K562 (cell line): ENCODE results near the gene CD300LB. TPM values are rescaled to one million over a fixed set of nuclear protein-coding genes. Genes with fewer than 3 reads are reported as not detected.

Experiments used
- ATAC-seq: fragments of 200-7000 bp; cut with Tn5 transposase; 3 replicates; pipeline ENCODE4 v1.9.1; 2020; ENCODE audit warnings: moderate library complexity
- BruUV-seq: library from RNA; stranded (reverse); fragments of 400-500 nt; replicated peaks from 2 replicates; lab custom pipeline; 2021; lab: Mats Ljungman, UMichigan
- CTCF ChIA-PET: fragments of 300-600 bp; formaldehyde crosslinking; extraction: SDS; loops from one replicate; lab custom pipeline; 2021; ENCODE audit warnings: low intra/inter-chr PET ratio; lab: Yijun Ruan, JAX
- POLR2A ChIA-PET: fragments of 300-600, 350-650 bp; sonication (Branson Sonifier 250); formaldehyde crosslinking; extraction: SDS; loops from one replicate; lab custom pipeline; 2021; ENCODE audit warnings: antibody characterized with exemption, inconsistent platforms; lab: Yijun Ruan, JAX
- DNase-seq, 4 experiments: peaks; one replicate each; pipeline versions ENCODE4 v3.0.0 to v3.0.0-alpha.2; 2011 to 2018; ENCODE audit warnings: low spot score in 3 of 4, mixed read lengths in 3 of 4; ENCODE audit errors: extremely low read depth in 1 of 4
- FAIRE-seq: peaks from 2 replicates; lab custom pipeline; 2011; peaks lifted over from hg19 to GRCh38; lab: Jason Lieb, UNC
- H2AFZ ChIP-seq: 2 replicates; pipeline ENCODE4 v1.6.0; 2011; ENCODE audit warnings: low read depth, low read length, control low read depth, inconsistent platforms
- H3K27ac ChIP-seq: fragments of 200-600 bp; 3 replicates; pipeline ENCODE4 v1.8.0; 2011; ENCODE audit warnings: low read depth, mild to moderate bottlenecking, control low read depth, inconsistent platforms, low read length, moderate library complexity, mixed read lengths; ENCODE audit errors: extremely low read depth
- H3K27me3 ChIP-seq, 2 experiments: fragments of 300-600 bp in 1 of 2; 2 replicates in 1 of 2; 3 replicates in 1 of 2; pipeline versions ENCODE4 v1.6.0 to v1.8.0; 2011; ENCODE audit warnings: inconsistent platforms in 2 of 2, low read length in 2 of 2, mild to moderate bottlenecking in 1 of 2, mixed read lengths in 1 of 2, moderate library complexity in 1 of 2; ENCODE audit not compliant: control insufficient read depth in 2 of 2, insufficient read depth in 2 of 2
- H3K36me3 ChIP-seq: fragments of 300-600 bp; 3 replicates; pipeline ENCODE4 v1.8.0; 2011; ENCODE audit warnings: mild to moderate bottlenecking, low read length, inconsistent platforms; ENCODE audit not compliant: control insufficient read depth, insufficient read depth
- H3K4me1 ChIP-seq, 2 experiments: fragments of 200-600 bp in 1 of 2; replicated peaks in 1 of 2; 2 replicates in 1 of 2; 3 replicates in 1 of 2; pipeline versions ENCODE4 v1.5.1 to v1.8.0; 2011; ENCODE audit warnings: inconsistent platforms in 2 of 2, low read length in 2 of 2, mild to moderate bottlenecking in 1 of 2, mixed read lengths in 1 of 2, moderate library complexity in 1 of 2; ENCODE audit not compliant: control insufficient read depth in 2 of 2, insufficient read depth in 2 of 2
- H3K4me2 ChIP-seq: 2 replicates; pipeline ENCODE4 v1.6.1; 2011; ENCODE audit warnings: low read length, control low read depth, inconsistent platforms, mixed read lengths; ENCODE audit not compliant: insufficient read depth
- H3K4me3 ChIP-seq: fragments of 200-600 bp; sonication (generic), shearing (Covaris generic); 2 replicates; pipeline ENCODE4 v1.5.1; 2016; ENCODE audit warnings: control low read depth, inconsistent platforms
- H3K79me2 ChIP-seq: fragments of 200-600 bp; 3 replicates; pipeline ENCODE4 v1.8.0; 2011; ENCODE audit warnings: low read length, inconsistent platforms; ENCODE audit not compliant: control insufficient read depth, insufficient read depth
- H3K9ac ChIP-seq, 2 experiments: 2 replicates each; pipeline versions ENCODE4 v1.6.0 to v1.6.1; 2011; ENCODE audit warnings: low read depth in 2 of 2, low read length in 2 of 2, control low read depth in 1 of 2, inconsistent platforms in 1 of 2, mild to moderate bottlenecking in 1 of 2, mixed read lengths in 1 of 2; ENCODE audit not compliant: insufficient read depth in 1 of 2
- H3K9me1 ChIP-seq: one replicate; pipeline ENCODE4 v1.6.0; 2011; ENCODE audit warnings: inconsistent platforms, mild to moderate bottlenecking, low read length, moderate library complexity; ENCODE audit not compliant: control insufficient read depth, insufficient read depth
- H3K9me3 ChIP-seq: replicated peaks from 2 replicates; pipeline ENCODE4 v1.5.1; 2011; ENCODE audit warnings: low read depth, low read length, inconsistent platforms; ENCODE audit not compliant: control insufficient read depth, insufficient read depth
- H4K20me1 ChIP-seq: replicated peaks from 2 replicates; pipeline ENCODE4 v1.6.1; 2011; ENCODE audit warnings: low read length, inconsistent platforms, mixed read lengths; ENCODE audit not compliant: control insufficient read depth, insufficient read depth
- CAMTA2 ChIP-seq: fragments of 250-450 bp; sonication (Bioruptor Pico); conservative IDR thresholded peaks from 2 replicates; pipeline ENCODE4 v1.5.1; 2022
- CHD1 ChIP-seq: fragments of 200-600 bp; sonication (generic); IDR thresholded peaks from one replicate; pipeline ENCODE4 v1.6.1; 2012; ENCODE audit warnings: mild to moderate bottlenecking, moderate library complexity, low read length, inconsistent platforms
- ELF2 ChIP-seq: fragments of 250-450 bp; sonication (Bioruptor Pico); IDR thresholded peaks from 2 replicates; pipeline ENCODE4 v1.5.0; 2021; ENCODE audit warnings: mild to moderate bottlenecking
- HLTF ChIP-seq: fragments of 450-650 bp; IDR thresholded peaks from 2 replicates; pipeline ENCODE4 v1.6.1; 2016
- HNRNPLL ChIP-seq: fragments of 200-400 bp; formaldehyde crosslinking; IDR thresholded peaks from 2 replicates; pipeline ENCODE4 v1.6.1; 2017; ENCODE audit warnings: low read length, low read depth, mild to moderate bottlenecking; ENCODE audit not compliant: poor library complexity, severe bottlenecking
- MYBL2 ChIP-seq, 2 experiments: fragments of 450-650 bp in 1 of 2; sonication (generic) in 1 of 2; formaldehyde crosslinking in 1 of 2; IDR thresholded peaks; 2 replicates each; pipeline versions ENCODE4 v1.6.1 to v1.8.1; 2017 to 2022; ENCODE audit warnings: borderline replicate concordance in 1 of 2, inconsistent platforms in 1 of 2, low read depth in 1 of 2, mild to moderate bottlenecking in 1 of 2, missing genetic modification reagents in 1 of 2, moderate library complexity in 1 of 2
- PCBP1 ChIP-seq: fragments of 200-400 bp; formaldehyde crosslinking; IDR thresholded peaks from 2 replicates; pipeline ENCODE4 v1.6.1; 2018; ENCODE audit warnings: mild to moderate bottlenecking, low read depth, low read length; ENCODE audit not compliant: poor library complexity, severe bottlenecking
- SRSF7 ChIP-seq: fragments of 200-400 bp; formaldehyde crosslinking; optimal IDR thresholded peaks from 2 replicates; pipeline ENCODE3; 2017; ENCODE audit warnings: mild to moderate bottlenecking, low read depth, low read length
- TAF1 ChIP-seq: IDR thresholded peaks from 2 replicates; pipeline ENCODE4 v1.6.1; 2011; ENCODE audit warnings: mild to moderate bottlenecking, low read length, moderate library complexity; ENCODE audit not compliant: insufficient read depth, control insufficient read depth, severe bottlenecking; ENCODE audit errors: extremely low read depth
- WGBS: fragments of 100-300 bp; shearing (Covaris generic); methylation state at CpG from one replicate; pipeline ENCODE4 v1.1.6; 2016; ENCODE audit warnings: low coverage, mixed read lengths; ENCODE audit not compliant: insufficient coverage; ENCODE audit errors: missing lambda C conversion rate; 5-methylcytosine and 5-hydroxymethylcytosine counted together
- in situ Hi-C: fragments of 300-500 bp; cut with MboI; formaldehyde crosslinking; loops from 4 replicates; pipeline ENCODE4 v1.15.0; 2018; ENCODE audit warnings: inconsistent platforms, mixed read lengths
- intact Hi-C: fragments of 100-400 bp; cut with micrococcal nuclease; formaldehyde crosslinking; loops from 2 replicates; pipeline ENCODE4 v1.14.2; 2022
- polyA plus RNA-seq, 8 experiments: library from polyadenylated mRNA; depleted of rRNA in 4 of 8; stranded (reverse) in 5 of 8; unstranded in 3 of 8; fragments of >200 nt; fragmentation: Nextera tagmentation in 2 of 8; fragmentation: Illumina TruSeq in 1 of 8; extraction: Ambion mirVana in 2 of 8; extraction: Trizol in 1 of 8; gene quantifications; 2 replicates each; pipeline versions ENCODE4 v1.2.1 to v1.2.3, GENCODE V29; 2011 to 2014; ENCODE audit warnings: inconsistent platforms in 1 of 8, missing spikeins in 1 of 8
- total RNA-seq, 7 experiments: library from RNA; depleted of rRNA in 6 of 7; stranded (reverse); fragments of >200 nt in 6 of 7; fragmentation: Illumina TruSeq in 2 of 7; extraction: Trizol in 2 of 7; gene quantifications; 2 replicates each; pipeline versions ENCODE4 v1.2.1 to v1.2.3, GENCODE V29; 2011 to 2021; ENCODE audit warnings: low replicate concordance in 1 of 7
- TF ChIP-seq, protein P1 (sequence below): fragments of 250-450 bp; sonication (Bioruptor Pico); IDR thresholded peaks from 2 replicates; pipeline ENCODE4 v1.8.0; 2021; ENCODE audit warnings: moderate library complexity, mild to moderate bottlenecking, inconsistent platforms
- TF ChIP-seq, protein P2 (sequence below): fragments of 250-450 bp; sonication (Bioruptor Pico); IDR thresholded peaks from 2 replicates; pipeline ENCODE4 v1.4.0; 2020; ENCODE audit warnings: mild to moderate bottlenecking
- TF ChIP-seq, protein P3 (sequence below): fragments of 450-650 bp; IDR thresholded peaks from 2 replicates; pipeline ENCODE4 v1.7.1; 2018; ENCODE audit warnings: mild to moderate bottlenecking, low read depth; ENCODE audit not compliant: partially characterized antibody

Gene CD300LB
- total and polyA plus RNA-seq, 9 of the 15 experiments (the other 6 are each of a cell fraction or from before 2014, with no cell fraction given) = not detected

DNA sequence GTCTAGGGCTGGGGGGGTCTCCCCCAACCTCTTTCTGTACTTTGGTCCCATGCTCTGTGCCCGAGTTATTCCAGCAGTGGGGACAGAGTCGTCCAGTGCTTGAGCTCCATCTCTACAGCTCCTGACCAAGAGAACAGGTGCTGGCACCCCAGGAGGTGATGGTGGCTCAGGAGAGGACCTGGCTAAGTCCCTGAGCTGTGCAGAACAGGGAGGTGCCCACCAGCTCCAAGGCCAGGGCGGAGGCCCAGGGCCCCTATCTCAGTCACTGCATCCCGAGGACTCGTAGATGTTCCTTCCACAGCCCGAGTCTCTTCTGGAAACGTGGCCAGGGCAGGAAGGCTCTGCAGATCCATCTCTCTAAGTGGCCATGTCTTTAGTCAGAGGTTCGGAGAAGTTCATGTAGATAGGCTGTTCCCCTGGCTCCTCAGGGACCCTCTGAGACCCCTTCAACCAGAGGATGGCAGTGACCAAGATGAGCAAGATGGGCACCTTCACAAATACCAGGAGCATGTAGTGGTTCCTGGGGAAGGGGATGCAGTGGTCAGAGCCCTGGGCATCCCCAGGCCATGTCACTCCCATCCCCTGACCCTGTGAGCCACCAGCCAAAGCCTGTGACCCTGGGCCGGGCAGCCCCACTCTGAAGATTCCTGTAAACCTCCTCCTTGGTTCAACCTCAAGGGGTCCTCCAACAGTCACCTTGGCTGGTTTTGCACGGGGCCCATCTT lies 8.7 kb downstream of the CD300LB start:
- ATAC-seq (no peak), FAIRE-seq (no peak), DNase-seq (no peak)
- Histone ChIP-seq H3K4me1 (no peaks in the 10 kb centered on the region), H3K27me3 (peaks cover 13 to 59% of the 10 kb centered on the region in 2 experiments; a peak in 3 of 5 replicates), H3K79me2 (no peaks in the 10 kb centered on the region), H3K36me3 (no peaks in the 10 kb centered on the region), H3K4me3 (no peak overlapping the region), H3K9me1 (no peaks in the 10 kb centered on the region), H3K4me2 (no peak overlapping the region), H3K27ac (no peak overlapping the region), H2AFZ (no peak overlapping the region)
- BruUV-seq = no TSS peak
- CTCF ChIA-PET = no interaction called here
- POLR2A ChIA-PET = no interaction called here
- WGBS = 1% methylated on average over 10 of the region's 10 CpGs
- TF ChIP-seq, protein P1, sequence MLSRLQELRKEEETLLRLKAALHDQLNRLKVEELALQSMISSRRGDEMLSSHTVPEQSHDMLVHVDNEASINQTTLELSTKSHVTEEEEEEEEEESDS (CRISPR knock-in tag) = no peak
- TF ChIP-seq PCBP1 (no peak), TAF1 (no peak), CAMTA2 (CRISPR knock-in tag) (no peak), MYBL2 (IDR thresholded peaks at IDR 0.05; ENCODE audit: low read depth) (no peak), MYBL2 (CRISPR knock-in tag; IDR thresholded peaks at IDR 0.05; ENCODE audit: borderline replicate concordance) (no peak), ELF2 (CRISPR knock-in tag) (no peak), SRSF7 (no peak), HLTF (no peak), HNRNPLL (no peak), CHD1 (no peak)
- TF ChIP-seq, protein P2, sequence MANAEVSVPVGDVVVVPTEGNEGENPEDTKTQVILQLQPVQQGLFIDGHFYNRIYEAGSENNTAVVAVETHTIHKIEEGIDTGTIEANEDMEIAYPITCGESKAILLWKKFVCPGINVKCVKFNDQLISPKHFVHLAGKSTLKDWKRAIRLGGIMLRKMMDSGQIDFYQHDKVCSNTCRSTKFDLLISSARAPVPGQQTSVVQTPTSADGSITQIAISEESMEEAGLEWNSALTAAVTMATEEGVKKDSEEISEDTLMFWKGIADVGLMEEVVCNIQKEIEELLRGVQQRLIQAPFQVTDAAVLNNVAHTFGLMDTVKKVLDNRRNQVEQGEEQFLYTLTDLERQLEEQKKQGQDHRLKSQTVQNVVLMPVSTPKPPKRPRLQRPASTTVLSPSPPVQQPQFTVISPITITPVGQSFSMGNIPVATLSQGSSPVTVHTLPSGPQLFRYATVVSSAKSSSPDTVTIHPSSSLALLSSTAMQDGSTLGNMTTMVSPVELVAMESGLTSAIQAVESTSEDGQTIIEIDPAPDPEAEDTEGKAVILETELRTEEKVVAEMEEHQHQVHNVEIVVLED (CRISPR knock-in tag) = no peak
- TF ChIP-seq, protein P3, sequence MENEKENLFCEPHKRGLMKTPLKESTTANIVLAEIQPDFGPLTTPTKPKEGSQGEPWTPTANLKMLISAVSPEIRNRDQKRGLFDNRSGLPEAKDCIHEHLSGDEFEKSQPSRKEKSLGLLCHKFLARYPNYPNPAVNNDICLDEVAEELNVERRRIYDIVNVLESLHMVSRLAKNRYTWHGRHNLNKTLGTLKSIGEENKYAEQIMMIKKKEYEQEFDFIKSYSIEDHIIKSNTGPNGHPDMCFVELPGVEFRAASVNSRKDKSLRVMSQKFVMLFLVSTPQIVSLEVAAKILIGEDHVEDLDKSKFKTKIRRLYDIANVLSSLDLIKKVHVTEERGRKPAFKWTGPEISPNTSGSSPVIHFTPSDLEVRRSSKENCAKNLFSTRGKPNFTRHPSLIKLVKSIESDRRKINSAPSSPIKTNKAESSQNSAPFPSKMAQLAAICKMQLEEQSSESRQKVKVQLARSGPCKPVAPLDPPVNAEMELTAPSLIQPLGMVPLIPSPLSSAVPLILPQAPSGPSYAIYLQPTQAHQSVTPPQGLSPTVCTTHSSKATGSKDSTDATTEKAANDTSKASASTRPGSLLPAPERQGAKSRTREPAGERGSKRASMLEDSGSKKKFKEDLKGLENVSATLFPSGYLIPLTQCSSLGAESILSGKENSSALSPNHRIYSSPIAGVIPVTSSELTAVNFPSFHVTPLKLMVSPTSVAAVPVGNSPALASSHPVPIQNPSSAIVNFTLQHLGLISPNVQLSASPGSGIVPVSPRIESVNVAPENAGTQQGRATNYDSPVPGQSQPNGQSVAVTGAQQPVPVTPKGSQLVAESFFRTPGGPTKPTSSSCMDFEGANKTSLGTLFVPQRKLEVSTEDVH = no peak
- TF ChIP-seq, all 486 proteins: peak for 0
- H4K20me1 ChIP-seq = no peaks in the 10 kb centered on the region
- no peaks in the 10 kb centered on the region for H3K9me3 ChIP-seq
- intact Hi-C loops = no loop called here
- H3K9ac ChIP-seq = no peak overlapping the region; a peak in 1 of 4 replicates
- in situ Hi-C loops = no loop called here
